Measurements from ENCODE around the gene WTAP. TPM values are rescaled to one million over a fixed set of nuclear protein-coding genes. Genes with fewer than 3 reads are reported as not detected.

Gene WTAP
- total and polyA plus RNA-seq, 2 experiments from 2014 or later = 108 to 121 TPM

GRCh38 chr6:159736908-159737307 lies 9.6 kb downstream of the WTAP start:
- H3K36me3 Mint-ChIP-seq (ENCODE audit: low read depth) = peaks cover 35% of the 10 kb centered on the region
- Histone ChIP-seq H3K79me2 (replicated peaks; ENCODE audit: insufficient read depth) (peaks cover 100% of the 10 kb centered on the region), H3F3A (replicated peaks; ENCODE audit: low read depth) (no peaks in the 10 kb centered on the region), H3K9me2 (ENCODE audit: insufficient read depth) (no peaks in the 10 kb centered on the region), H3K4me2 (no peak overlapping the region), H2AFZ (no peak overlapping the region), H3K27ac (ENCODE audit: low read depth) (no peak overlapping the region), H3K36me3 (ENCODE audit: insufficient read depth) (peaks cover 38% of the 10 kb centered on the region; the same call in 1 of the 2 replicates), H3K4me3 (no peak overlapping the region), H3K4me1 (ENCODE audit: insufficient read depth) (no peaks in the 10 kb centered on the region), H3K27me3 (ENCODE audit: insufficient read depth) (no peaks in the 10 kb centered on the region), H4K20me1 (replicated peaks; ENCODE audit: insufficient read depth) (peaks cover 65% of the 10 kb centered on the region)
- ATAC-seq (no peak), DNase-seq (ENCODE audit: low spot score) (no peak)
- no peaks in the 10 kb centered on the region for H3K27me3 Mint-ChIP-seq (ENCODE audit: insufficient read depth, low read depth, poor library complexity)
- no peaks in the 10 kb centered on the region for H3K9me3 Mint-ChIP-seq
- no peak for TF ChIP-seq ZNF114 (CRISPR knock-in tag; IDR thresholded peaks at IDR 0.05)
- TF ChIP-seq EZH2phosphoT487 (IDR thresholded peaks at IDR 0.05; ENCODE audit: unreplicated experiment) = no peak
- TF ChIP-seq ETS1 (IDR thresholded peaks at IDR 0.05) = no peak
- no peak for TF ChIP-seq CTCF (conservative IDR thresholded peaks at IDR 0.05; ENCODE audit: low read depth in 2 of 2)
- no peak for TF ChIP-seq NANOG (IDR thresholded peaks at IDR 0.05; ENCODE audit: borderline replicate concordance)
- TF ChIP-seq CREB1 (CRISPR knock-in tag; IDR thresholded peaks at IDR 0.05; ENCODE audit: low read depth) = no peak
- TF ChIP-seq JUNB (IDR thresholded peaks at IDR 0.05; ENCODE audit: unreplicated experiment) = no peak
- no peak for TF ChIP-seq POLR2AphosphoS5 (IDR thresholded peaks at IDR 0.05; ENCODE audit: low read depth)
- no peak for TF ChIP-seq ZNF462 (CRISPR knock-in tag; IDR thresholded peaks at IDR 0.05)
- no peak for TF ChIP-seq REST (IDR thresholded peaks at IDR 0.05; ENCODE audit: unreplicated experiment)
- no peak for TF ChIP-seq ZNF331 (CRISPR knock-in tag; IDR thresholded peaks at IDR 0.05; ENCODE audit: low read depth)
- no peak overlapping the region for H3K27ac Mint-ChIP-seq
- H3K4me1 Mint-ChIP-seq = peaks cover 4% of the 10 kb centered on the region; the same call in 2 of the 3 replicates
- no peak overlapping the region for H3K4me3 Mint-ChIP-seq

Measured in GM23338 (cell line).